ENCODE measurements around the gene VSTM1.

DNA sequence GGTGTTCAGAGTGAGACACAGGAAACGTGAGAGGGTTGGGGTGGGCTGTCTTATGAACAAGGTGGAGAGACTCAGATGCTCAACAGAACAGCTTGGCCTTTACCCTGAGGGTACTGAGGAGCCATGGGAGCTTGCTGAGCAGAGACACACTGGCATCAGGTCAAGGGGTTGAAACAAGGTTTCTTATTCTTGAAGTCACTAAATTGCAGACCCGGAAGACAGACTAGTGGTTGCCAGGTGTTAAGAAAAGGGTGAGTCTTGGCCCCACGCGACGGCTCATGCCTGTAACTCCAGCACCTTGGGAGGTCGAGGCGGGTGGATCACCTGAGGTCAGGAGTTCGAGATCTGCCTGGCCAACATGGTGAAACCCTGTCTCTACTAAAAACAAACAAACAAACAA, 49.8 kb downstream of the VSTM1 start:
- TF ChIP-seq POU2F2 (IDR thresholded peaks at IDR 0.05; ENCODE audit: low read depth, low read length) = no peak
- TF ChIP-seq POLR2AphosphoS5 (IDR thresholded peaks at IDR 0.05; ENCODE audit: low read depth, low read length) = no peak

Data from GM12891 (cell line).